Measurements from ENCODE around the gene PPP1R16B. TPM values are rescaled to one million over a fixed set of nuclear protein-coding genes. Genes with fewer than 3 reads are reported as not detected.

Gene PPP1R16B
- total RNA-seq, 1 donor from 2014 or later: 5.3 TPM

GRCh38 chr20:38828514-38829295, 23.2 kb downstream of the PPP1R16B start:
- Mint-ChIP-seq H3K36me3 (ENCODE audit: unreplicated experiment) (no peaks in the 10 kb centered on the region), H3K4me1 (ENCODE audit: low read depth, unreplicated experiment) (peaks cover 3% of the 10 kb centered on the region), H3K27me3 (ENCODE audit: unreplicated experiment) (peaks cover 2% of the 10 kb centered on the region), H3K4me3 (ENCODE audit: unreplicated experiment) (no peak overlapping the region), H3K27ac (ENCODE audit: unreplicated experiment) (no peak overlapping the region), H3K9me3 (ENCODE audit: unreplicated experiment) (no peaks in the 10 kb centered on the region)
- DNase-seq: no peak
- TF ChIP-seq CTCF (IDR thresholded peaks at IDR 0.05; ENCODE audit: partially characterized antibody, unreplicated experiment): no peak

DNA sequence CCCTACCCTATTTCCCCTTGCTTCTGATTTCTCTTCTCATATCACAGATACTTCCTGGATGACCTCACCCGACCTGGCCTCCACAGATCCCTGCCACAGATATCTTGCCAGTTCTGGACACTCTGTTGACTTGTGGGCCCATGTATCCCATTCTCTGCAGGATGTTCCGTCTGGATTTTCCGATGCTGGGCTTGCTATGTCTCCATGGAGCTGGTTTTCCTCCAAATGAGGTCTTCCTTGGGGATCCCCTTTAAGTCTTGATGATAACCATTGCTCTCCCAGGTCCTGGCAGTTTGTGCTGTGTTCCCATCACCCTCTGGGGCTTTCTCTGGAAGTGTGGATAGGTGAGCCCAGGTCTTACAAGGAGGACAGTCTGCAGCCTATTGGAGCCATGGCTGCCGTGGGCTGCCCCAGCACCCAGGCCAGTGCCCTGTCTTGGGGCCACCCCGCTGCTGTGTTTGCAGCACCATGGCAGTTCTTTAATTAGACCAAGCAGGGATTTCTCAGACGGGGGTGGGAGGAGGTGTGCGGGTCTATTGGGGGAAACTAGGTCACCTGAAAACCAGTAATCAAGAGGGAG, 23.9 kb downstream of the PPP1R16B start:
- no peak for TF ChIP-seq CTCF (IDR thresholded peaks at IDR 0.05; ENCODE audit: partially characterized antibody, unreplicated experiment)
- Mint-ChIP-seq H3K27me3 (ENCODE audit: unreplicated experiment) (peaks cover 2% of the 10 kb centered on the region), H3K27ac (ENCODE audit: unreplicated experiment) (no peak overlapping the region), H3K9me3 (ENCODE audit: unreplicated experiment) (no peaks in the 10 kb centered on the region), H3K4me3 (ENCODE audit: unreplicated experiment) (no peak overlapping the region), H3K4me1 (ENCODE audit: low read depth, unreplicated experiment) (peaks cover 3% of the 10 kb centered on the region), H3K36me3 (ENCODE audit: unreplicated experiment) (no peaks in the 10 kb centered on the region)
- no peak for DNase-seq

GRCh38 chr20:38830356-38830755, 24.9 kb downstream of the PPP1R16B start:
- H3K9me3 Mint-ChIP-seq (ENCODE audit: unreplicated experiment): no peaks in the 10 kb centered on the region
- H3K36me3 Mint-ChIP-seq (ENCODE audit: unreplicated experiment): no peaks in the 10 kb centered on the region
- DNase-seq: no peak
- H3K27me3 Mint-ChIP-seq (ENCODE audit: unreplicated experiment): peaks cover 2% of the 10 kb centered on the region
- H3K27ac Mint-ChIP-seq (ENCODE audit: unreplicated experiment): no peak overlapping the region
- H3K4me1 Mint-ChIP-seq (ENCODE audit: low read depth, unreplicated experiment): peaks cover 3% of the 10 kb centered on the region
- H3K4me3 Mint-ChIP-seq (ENCODE audit: unreplicated experiment): no peak overlapping the region
- no peak for TF ChIP-seq CTCF (IDR thresholded peaks at IDR 0.05; ENCODE audit: partially characterized antibody, unreplicated experiment)

- no peak for TF ChIP-seq CTCF (IDR thresholded peaks at IDR 0.05; ENCODE audit: partially characterized antibody, unreplicated experiment)
- H3K4me1 Mint-ChIP-seq (ENCODE audit: low read depth, unreplicated experiment): peaks cover 2% of the 10 kb centered on the region
- no peaks in the 10 kb centered on the region for H3K9me3 Mint-ChIP-seq (ENCODE audit: unreplicated experiment)
- no peak overlapping the region for H3K4me3 Mint-ChIP-seq (ENCODE audit: unreplicated experiment)
- no peaks in the 10 kb centered on the region for H3K36me3 Mint-ChIP-seq (ENCODE audit: unreplicated experiment)
- H3K27me3 Mint-ChIP-seq (ENCODE audit: unreplicated experiment): no peaks in the 10 kb centered on the region
- no peak for DNase-seq
- H3K27ac Mint-ChIP-seq (ENCODE audit: unreplicated experiment): no peak overlapping the region
Measured at GRCh38 chr20:38831049-38831691, 25.7 kb downstream of the PPP1R16B start.
